Ammon's horn (tissue), 1 donor: ENCODE data around the gene BBOX1.
A peak's percentile ranks its signal among the peaks of the same experiment; 100 is the strongest.
"Not testable (repeated sequence)": the region's sequence is repeated elsewhere in the genome, so short reads cannot be mapped to it uniquely, and the experiment has no call there.

Source experiments
- DNase-seq: peaks from one replicate; pipeline ENCODE4 v3.0.0-alpha.2; 2016; ENCODE audit warnings: low spot score

The BBOX1 gene, protein sequence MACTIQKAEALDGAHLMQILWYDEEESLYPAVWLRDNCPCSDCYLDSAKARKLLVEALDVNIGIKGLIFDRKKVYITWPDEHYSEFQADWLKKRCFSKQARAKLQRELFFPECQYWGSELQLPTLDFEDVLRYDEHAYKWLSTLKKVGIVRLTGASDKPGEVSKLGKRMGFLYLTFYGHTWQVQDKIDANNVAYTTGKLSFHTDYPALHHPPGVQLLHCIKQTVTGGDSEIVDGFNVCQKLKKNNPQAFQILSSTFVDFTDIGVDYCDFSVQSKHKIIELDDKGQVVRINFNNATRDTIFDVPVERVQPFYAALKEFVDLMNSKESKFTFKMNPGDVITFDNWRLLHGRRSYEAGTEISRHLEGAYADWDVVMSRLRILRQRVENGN

DNA sequence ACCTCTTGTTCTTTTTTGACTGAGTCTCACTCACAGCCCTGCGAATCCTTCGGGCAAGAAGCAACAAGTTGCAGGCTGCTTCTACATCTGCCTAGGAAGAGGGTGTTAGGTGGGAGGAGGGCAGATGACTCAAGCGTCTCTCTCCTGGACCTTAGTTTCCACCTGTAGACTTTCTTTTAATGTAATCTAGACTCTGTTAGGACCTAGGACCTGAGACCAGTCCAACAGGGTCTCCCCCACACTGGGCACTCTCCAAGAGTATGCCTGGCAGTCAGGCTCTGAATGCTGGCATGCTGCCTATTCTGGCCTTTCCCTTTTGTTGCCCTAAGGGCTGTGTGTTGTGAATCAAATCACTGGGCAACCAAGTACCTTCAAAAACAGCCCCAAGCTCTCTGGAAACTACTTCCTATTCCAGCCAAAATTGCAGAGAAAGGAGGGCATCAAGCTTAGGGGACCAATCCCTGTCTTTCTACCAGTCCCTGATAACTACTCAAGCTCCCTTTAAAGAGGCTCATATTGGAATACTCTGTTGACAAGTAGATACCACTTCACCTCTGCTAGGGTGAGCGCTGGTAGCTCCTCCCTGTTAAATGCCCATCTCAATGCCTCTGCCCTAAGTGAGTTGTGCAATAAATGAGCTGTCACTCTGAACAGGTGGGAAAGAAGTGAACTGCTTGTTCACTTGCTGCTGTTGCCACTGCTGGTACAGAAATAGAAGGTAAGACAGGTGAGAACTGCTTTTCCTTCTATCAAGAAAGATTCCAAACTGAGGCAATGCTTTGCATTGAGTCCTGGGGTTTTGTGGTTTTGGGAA lies at the start of gene BBOX1:
Gene BBOX1 (plus strand): TSS at position 514 of the 814 bp plus-strand sequence. CDS start 14,616 bp downstream, outside the sequence.
- DNase-seq = peak; percentile 73

GRCh38 chr11:26992031-26992541 lies 48.5 kb upstream of the BBOX1 start:
- DNase-seq = no peak

- peak; percentile 16 for DNase-seq
Measured at GRCh38 chr11:26993965-26994457, 46.6 kb upstream of the BBOX1 start, which contains the start of gene FIBIN. Gene FIBIN, plus strand, starts transcription at chr11:26994112. Its CDS starts 415 bp downstream, at chr11:26994527.

- peak; percentile 18 for DNase-seq
Measured at GRCh38 chr11:26994631-26995095, 46.0 kb upstream of the BBOX1 start.

DNA sequence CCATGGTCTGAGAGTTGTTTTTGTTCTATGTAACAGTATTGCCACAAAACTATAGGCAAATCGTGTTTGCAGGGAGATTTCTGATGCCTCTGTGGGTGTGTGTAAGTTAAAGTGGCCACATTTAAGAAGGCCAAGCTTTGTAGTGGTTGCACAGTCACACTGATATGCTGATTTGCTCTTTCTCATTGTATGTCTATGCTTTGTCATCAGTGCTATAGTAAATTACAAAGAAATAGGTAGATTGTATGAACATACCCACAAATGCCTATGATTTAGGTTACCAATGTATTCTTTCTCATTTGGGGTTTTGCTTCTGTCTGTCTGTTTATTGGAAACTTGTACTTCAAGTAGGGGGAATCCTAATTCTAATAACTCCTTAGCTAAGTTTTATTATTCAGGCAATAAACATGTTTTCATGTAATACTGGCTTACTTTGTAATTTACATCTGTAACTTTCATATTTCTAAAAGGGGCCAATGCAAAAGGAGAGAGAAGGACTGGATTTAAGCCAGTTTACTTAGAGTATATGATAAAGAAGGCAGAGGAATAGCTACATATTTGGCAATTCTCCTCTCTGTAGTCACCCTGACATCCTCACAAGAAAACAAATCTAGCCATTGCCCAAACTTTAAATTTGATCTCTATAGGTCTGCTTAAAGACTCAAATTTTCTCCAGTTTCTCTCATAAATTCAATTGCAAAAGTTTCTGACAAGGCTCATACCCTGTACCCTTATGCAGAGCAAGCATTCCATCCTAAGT lies 44.7 kb upstream of the BBOX1 start:
- DNase-seq = no peak

DNA sequence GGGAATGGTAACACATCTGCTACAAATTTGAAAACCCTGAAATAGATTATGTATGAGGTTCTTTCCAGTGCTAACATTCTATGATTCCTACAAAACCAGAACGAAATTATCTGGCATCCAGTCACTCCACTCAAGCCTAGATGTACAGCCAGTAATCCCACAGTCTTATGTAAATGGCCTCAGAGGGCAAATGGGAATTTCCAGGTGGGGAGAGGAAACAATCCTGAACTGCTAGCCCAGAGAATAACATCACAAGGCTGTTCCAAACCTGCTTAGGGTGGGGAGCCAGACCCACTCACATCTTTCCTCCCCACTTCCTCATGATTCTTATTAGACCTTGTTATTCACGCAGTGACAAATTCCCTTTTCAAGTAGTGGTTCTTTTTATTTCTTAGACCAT lies 43.2 kb upstream of the BBOX1 start:
- DNase-seq = no peak

- DNase-seq = not testable (repeated sequence)
Measured at GRCh38 chr11:27001136-27001730, 39.4 kb upstream of the BBOX1 start.

GRCh38 chr11:27002431-27002830 lies 38.2 kb upstream of the BBOX1 start:
- no peak for DNase-seq

GRCh38 chr11:27002838-27003237 lies 37.8 kb upstream of the BBOX1 start:
- no peak for DNase-seq

DNA sequence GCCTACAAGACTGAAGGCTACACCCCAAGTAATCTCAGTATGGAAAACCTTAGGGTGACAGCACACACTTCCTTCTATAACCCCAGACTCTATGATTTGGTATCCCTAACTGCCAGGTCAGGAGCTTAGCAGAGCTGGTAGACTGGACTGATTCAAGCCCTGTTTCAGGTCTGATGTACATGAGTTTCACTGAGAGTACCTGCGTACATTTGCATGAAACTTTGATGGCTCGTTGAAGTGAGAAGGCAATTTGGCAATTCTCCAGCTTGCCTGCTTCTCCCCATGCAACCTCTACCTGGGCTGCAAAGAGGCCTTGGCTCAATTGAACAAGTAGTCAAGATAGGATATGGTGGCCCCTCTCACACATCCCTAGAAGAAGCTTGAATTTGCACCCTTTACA lies 36.5 kb upstream of the BBOX1 start:
- DNase-seq = no peak

DNA sequence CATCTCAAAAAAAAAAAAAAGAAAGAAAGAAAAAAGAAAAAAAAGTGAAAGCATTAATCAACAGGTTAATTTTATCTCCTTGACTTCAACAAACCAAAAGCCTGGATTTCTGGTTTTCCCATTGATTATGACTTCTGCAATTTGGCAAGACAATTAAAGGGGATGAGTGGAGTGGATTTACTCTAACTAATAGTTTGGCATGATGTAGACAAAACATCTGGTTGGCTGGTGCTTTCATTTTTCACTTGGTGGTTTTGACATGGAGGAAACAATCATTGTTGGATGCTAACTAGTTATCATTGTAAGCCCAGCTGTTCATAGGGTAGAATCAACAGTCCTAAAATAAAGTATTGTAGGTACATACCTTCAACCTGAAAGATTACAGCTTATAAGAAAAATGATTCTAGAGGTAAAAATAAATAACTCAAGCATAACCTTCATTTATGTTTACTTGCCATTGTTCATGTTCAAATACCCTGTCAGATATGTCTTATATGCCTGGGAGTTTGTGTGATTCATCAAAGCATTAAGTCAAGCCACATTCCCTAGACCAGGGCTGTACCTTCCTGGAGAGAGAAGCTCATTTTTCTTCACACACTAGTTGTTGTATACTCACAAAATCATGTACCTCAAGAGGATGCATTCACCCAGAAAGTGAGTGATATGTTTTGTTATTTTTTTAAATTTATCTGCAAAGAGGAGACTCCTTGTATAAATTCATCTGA lies 31.6 kb upstream of the BBOX1 start:
- no peak for DNase-seq

GRCh38 chr11:27011560-27012233 lies 28.9 kb upstream of the BBOX1 start:
- DNase-seq = no peak

DNA sequence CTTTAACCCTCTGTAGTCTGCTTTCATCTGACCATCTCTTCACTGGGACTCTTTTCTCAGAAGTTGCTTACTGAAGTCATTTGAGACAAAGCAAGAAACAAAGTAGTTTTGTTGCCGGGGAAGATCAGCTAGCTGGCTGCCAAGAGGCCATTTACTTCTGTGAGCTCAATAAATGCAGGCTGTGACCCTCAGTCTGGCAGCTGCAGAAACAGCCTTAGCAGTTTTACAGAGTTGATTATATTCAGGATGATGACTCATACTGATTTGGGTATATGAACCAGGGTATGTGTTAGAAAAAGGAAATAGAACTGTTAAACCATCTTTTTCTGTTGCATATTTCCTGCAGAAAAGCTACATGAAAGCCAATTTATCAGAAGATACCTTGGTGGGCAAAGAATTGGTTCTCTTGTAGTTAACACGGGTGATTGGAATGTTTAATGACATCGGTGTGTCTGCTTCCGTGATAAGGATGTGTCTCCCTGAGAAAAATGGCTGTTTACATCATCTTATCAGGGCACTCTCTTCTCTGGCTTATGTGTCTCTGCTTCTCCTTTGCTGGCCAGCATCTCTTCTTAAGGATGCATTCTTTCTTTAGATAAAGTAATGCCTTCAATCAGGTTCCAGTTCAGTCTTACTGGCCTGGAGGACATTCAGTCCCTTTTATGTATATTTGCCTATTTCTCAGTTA lies 28.2 kb upstream of the BBOX1 start:
- peak; percentile 47 for DNase-seq

DNA sequence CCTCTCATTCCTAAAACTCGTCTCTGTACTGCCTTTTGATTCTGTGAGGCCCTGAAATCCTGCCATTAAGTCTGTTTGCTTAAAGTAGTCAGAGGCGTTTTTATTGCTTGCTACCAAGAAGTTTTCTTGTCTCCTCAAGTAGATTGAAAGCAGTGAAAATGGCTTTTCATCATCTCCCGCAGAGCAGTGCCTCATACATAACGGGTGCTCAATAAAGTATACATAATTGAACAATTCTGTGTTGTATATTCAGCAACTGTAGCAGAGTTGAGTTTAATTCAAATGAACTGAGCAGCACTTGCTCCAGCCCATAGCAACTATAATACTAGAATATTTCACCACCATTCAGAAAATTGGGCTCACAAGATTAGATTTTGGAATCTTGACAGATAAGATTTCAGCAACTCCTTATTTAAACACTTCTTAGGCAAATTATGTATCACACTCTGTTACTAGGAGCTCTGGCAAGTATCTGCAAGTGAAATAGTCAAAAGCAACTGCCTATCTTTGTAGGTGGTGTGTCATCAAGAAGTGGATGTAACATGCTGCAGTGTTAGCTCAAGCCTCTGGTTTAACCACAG lies 26.7 kb upstream of the BBOX1 start:
- DNase-seq = no peak

DNA sequence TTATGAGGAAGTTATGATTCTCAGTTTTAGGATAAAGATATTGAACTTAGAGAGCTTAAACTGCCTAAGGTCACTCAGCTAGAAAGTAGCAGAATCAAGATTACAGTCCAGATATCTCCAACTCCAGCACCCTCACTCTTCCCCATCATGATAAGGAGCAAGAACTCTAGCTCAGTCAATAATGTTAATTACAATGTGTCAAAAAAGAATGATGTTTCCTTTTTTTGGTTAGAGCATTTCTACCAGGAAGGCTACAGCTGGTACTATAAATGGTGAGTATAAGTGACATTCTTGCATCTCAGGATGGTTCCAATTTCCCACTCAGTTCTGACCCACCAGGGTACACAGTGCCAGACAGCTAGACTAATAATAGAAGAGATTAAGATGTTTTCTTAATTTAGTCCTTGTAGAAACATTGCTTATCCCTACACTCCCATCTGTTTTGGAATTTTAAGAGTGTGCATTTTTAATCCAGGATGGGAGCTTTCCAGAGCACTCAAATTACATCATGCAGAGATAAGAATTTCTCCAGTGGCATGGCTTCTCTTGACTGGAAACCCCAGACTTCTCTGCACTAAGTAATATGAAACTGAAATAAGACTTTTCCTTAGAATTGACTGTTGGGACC lies 21.6 kb upstream of the BBOX1 start:
- no peak for DNase-seq

DNA sequence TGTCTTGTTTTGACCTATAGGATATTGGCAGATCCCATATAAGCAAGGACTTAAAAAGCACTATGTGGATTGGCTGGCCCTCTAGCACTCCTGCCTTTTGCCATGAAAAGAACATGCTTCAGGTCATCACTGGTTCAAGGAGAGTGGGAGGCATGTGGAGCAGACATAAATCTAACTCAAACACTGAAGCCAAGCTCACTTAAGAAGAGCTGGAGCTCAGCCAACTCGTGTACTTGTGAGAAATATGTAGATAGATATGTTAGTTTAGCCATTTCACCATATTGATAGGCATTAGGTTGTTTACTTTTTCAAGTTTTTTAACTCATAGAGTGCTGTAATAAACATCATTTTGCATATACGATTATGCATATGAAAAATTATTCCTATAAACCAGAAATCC lies 19.9 kb upstream of the BBOX1 start:
- DNase-seq = no peak

- no peak for DNase-seq
Measured at GRCh38 chr11:27022659-27023251, 17.9 kb upstream of the BBOX1 start.

GRCh38 chr11:27024865-27025264 lies 15.8 kb upstream of the BBOX1 start:
- no peak for DNase-seq
